K562 (cell line): ENCODE measurements around the gene TESK2. TPM values are rescaled to one million over a fixed set of nuclear protein-coding genes. Genes with fewer than 3 reads are reported as not detected.

Experiments
- ARID2 ChIP-seq: fragments of 450-650 bp; IDR thresholded peaks from 2 replicates; pipeline ENCODE4 v1.6.1; 2017; ENCODE audit warnings: antibody characterized with exemption, mild to moderate bottlenecking
- CBX3 ChIP-seq, 2 experiments: IDR thresholded peaks; 1 replicate in 1 of 2; 2 replicates in 1 of 2; pipeline ENCODE4 v1.6.1; 2012; ENCODE audit warnings: inconsistent platforms in 2 of 2, low read length in 2 of 2, borderline replicate concordance in 1 of 2, control low read depth in 1 of 2
- CBX5 ChIP-seq: IDR thresholded peaks from 2 replicates; pipeline ENCODE4 v1.6.1; 2014; ENCODE audit warnings: low read depth, borderline replicate concordance
- KDM5B ChIP-seq: fragments of 200-600 bp; sonication (generic); IDR thresholded peaks from 2 replicates; pipeline ENCODE4 v1.6.1; 2012; ENCODE audit warnings: low read depth, mild to moderate bottlenecking, moderate library complexity, low read length, control low read depth, inconsistent platforms; ENCODE audit not compliant: insufficient replicate concordance
- MCM5 ChIP-seq: fragments of 450-650 bp; IDR thresholded peaks from 2 replicates; pipeline ENCODE4 v1.6.1; 2016; ENCODE audit warnings: low read depth
- MGA ChIP-seq: fragments of 450-650 bp; IDR thresholded peaks from 2 replicates; pipeline ENCODE4 v1.6.1; 2016; ENCODE audit warnings: mild to moderate bottlenecking, moderate library complexity
- VEZF1 ChIP-seq: fragments of 200-800 bp; sonication (Bioruptor generic); IDR thresholded peaks from 2 replicates; pipeline ENCODE4 v1.6.1; 2017; ENCODE audit warnings: missing genetic modification characterization, missing compliant biosample characterization
- XRCC5 ChIP-seq: fragments of 200-400 bp; formaldehyde crosslinking; IDR thresholded peaks from 2 replicates; pipeline ENCODE4 v1.6.1; 2017; ENCODE audit warnings: low read depth, mild to moderate bottlenecking, low read length
- ZNF174 ChIP-seq: fragments of 250-450 bp; sonication (Bioruptor Pico); IDR thresholded peaks from 2 replicates; pipeline ENCODE4 v1.4.0; 2020; ENCODE audit warnings: mild to moderate bottlenecking
- ZNF212 ChIP-seq: fragments of 450-650 bp; formaldehyde crosslinking; IDR thresholded peaks from 2 replicates; pipeline ENCODE4 v1.4.0; 2020; ENCODE audit warnings: mild to moderate bottlenecking
- polyA plus RNA-seq, 8 experiments: library from polyadenylated mRNA; depleted of rRNA in 4 of 8; stranded (reverse) in 5 of 8; unstranded in 3 of 8; fragments of >200 nt; fragmentation: Nextera tagmentation in 2 of 8; fragmentation: Illumina TruSeq in 1 of 8; extraction: Ambion mirVana in 2 of 8; extraction: Trizol in 1 of 8; gene quantifications; 2 replicates each; pipeline versions ENCODE4 v1.2.1 to v1.2.3, GENCODE V29; 2011 to 2014; ENCODE audit warnings: inconsistent platforms in 1 of 8, missing spikeins in 1 of 8
- total RNA-seq, 7 experiments: library from RNA; depleted of rRNA in 6 of 7; stranded (reverse); fragments of >200 nt in 6 of 7; fragmentation: Illumina TruSeq in 2 of 7; extraction: Trizol in 2 of 7; gene quantifications; 2 replicates each; pipeline versions ENCODE4 v1.2.1 to v1.2.3, GENCODE V29; 2011 to 2021; ENCODE audit warnings: low replicate concordance in 1 of 7

TESK2 gene
- total and polyA plus RNA-seq, 9 of the 15 experiments (the other 6 are each of a cell fraction or from before 2014, with no cell fraction given), result 1.6 to 5.3 (median 3.7) TPM

GRCh38 chr1:45412899-45413298 is 78.1 kb downstream of the TESK2 start (continued):
- TF ChIP-seq VEZF1 (CRISPR knock-in tag) (peak; percentile 25), ZNF212 (CRISPR knock-in tag) (no peak), CBX3 (IDR thresholded peaks at IDR 0.05; ENCODE audit: borderline replicate concordance in 1 of 2, low read length in 2 of 2) (no peak), CBX5 (no peak), XRCC5 (no peak), ZNF174 (CRISPR knock-in tag) (no peak), ARID2 (no peak), KDM5B (no peak), MCM5 (no peak), MGA (no peak)
